SH-SY5Y (cell line): ENCODE measurements around the gene CFAP65.

ENCODE experiments used
- GATA2 ChIP-seq: IDR thresholded peaks from 2 replicates; pipeline ENCODE4 v1.6.1; 2011; ENCODE audit warnings: mild to moderate bottlenecking, low read depth, low read length
- GATA3 ChIP-seq: IDR thresholded peaks from 2 replicates; pipeline ENCODE4 v1.6.1; 2011; ENCODE audit warnings: low read depth, mild to moderate bottlenecking, low read length, moderate library complexity

DNA sequence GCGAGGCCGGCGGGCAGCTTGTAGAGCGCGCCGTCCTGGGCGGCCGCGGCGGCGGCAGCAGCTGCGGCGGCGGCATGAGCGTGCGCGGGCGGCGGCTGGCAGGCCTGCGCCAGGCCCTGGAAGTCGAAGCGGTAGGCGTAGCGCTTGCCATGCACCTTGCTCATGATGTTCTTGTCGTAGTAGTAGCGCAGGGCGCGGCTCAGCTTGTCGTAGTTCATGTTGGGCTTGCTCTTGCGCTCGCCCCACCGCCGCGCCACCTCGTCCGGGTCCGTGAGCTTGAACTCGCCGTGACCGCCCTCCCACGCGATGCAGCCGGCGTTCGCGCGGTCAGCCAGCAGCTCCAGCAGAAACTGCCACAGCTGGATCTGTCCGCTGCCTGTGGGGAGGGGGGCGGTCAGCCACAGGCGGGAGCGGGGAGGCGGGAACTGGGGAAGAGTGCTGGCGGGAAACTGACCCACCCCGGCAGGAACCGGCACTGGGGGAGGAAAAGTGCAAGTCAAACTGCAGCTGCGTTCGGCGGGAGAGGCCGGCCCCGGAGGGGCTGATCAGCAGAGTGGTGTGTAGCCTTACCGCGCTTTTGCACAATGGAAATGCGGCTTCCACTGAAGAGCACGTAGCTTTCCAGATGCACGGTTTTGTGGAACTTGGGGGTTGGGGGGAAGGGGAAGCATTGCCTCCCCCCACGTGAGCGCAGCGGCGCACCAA lies 59.3 kb downstream of the CFAP65 start:
- TF ChIP-seq GATA3 (no peak), GATA2 (no peak)
